ENCODE data around the gene PTPN9. TPM values are rescaled to one million over a fixed set of nuclear protein-coding genes. Genes with fewer than 3 reads are reported as not detected.
A peak's percentile ranks its signal among the peaks of the same experiment; 100 is the strongest.

The PTPN9 gene
- 10 to 100 TPM; 19.6 to 20.9 TPM for total RNA-seq

DNA sequence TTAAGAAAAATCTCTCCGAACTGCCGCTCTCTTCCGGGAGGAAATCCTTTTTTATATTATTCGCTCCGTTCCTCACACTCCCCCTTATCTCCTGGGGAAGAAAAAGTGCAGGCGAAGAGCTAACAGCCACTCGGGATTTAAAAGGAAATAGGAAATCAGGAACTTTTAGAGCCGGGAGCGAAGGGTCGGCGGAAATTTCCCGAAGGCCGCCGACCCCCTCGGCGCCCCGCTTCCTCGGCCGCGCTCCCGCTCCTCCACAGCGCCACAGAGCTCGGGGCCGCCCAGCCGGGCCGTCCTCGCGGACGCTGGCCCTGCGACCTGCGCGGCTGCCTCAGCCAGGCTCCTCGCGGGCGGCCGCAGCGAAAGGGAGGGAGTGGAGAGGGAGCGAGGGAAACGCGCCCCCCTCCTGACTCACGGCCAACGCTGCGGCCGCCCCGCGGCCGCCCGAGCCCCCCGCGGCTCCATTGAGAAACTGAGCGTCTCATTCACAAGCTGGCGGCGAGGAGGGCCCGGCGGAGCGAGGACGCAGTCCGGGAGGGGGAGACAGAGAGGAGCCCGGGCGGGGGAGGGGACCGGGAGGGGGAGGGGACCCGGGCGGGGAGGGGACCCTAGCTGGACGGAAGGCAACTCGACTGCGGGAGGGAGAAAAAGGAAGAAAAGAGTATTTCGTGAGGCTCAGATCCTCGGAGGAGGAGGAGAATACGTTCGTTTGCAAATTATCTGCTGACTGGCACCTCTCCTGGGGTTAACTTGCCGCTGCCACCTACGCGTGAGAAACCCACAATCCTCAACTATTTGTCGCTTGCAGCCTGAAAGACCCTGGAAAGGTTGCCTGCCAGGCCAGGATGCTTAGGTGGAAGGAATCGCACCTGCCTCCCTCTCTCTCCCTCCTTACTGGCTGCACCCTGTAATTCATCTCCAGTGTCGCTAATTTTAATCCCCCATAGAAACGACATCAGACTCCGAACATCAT lies at the start of gene PTPN9:
PTPN9 (minus strand) TSS at position 368 of the 973 bp plus-strand sequence. CDS start 539 bp downstream, outside the sequence.
- DNase-seq (ENCODE audit: low spot score) (peak; percentile 9), ATAC-seq (ENCODE audit: insufficient number of reproducible peaks, low FRiP score, low read depth) (peak; percentile 68)
- no peaks in the 10 kb centered on the region for H3K36me3 ChIP-seq
- peaks cover 13 to 24% of the 10 kb centered on the region in 2 donors for H3K4me1 ChIP-seq (ENCODE audit: control insufficient read depth in 1 of 2, low read depth in 2 of 2)
- TF ChIP-seq, protein P1, sequence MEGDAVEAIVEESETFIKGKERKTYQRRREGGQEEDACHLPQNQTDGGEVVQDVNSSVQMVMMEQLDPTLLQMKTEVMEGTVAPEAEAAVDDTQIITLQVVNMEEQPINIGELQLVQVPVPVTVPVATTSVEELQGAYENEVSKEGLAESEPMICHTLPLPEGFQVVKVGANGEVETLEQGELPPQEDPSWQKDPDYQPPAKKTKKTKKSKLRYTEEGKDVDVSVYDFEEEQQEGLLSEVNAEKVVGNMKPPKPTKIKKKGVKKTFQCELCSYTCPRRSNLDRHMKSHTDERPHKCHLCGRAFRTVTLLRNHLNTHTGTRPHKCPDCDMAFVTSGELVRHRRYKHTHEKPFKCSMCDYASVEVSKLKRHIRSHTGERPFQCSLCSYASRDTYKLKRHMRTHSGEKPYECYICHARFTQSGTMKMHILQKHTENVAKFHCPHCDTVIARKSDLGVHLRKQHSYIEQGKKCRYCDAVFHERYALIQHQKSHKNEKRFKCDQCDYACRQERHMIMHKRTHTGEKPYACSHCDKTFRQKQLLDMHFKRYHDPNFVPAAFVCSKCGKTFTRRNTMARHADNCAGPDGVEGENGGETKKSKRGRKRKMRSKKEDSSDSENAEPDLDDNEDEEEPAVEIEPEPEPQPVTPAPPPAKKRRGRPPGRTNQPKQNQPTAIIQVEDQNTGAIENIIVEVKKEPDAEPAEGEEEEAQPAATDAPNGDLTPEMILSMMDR (IDR thresholded peaks at IDR 0.05) = peak; percentile 60
- H3K27me3 ChIP-seq (replicated peaks; ENCODE audit: insufficient read depth) = no peaks in the 10 kb centered on the region
- H3K4me3 ChIP-seq = peak within 1 kb of the TSS; percentile 99
- H3K27ac ChIP-seq = peak within 1 kb of the TSS; percentile 81 to 95
- no peaks in the 10 kb centered on the region for H3K9me3 ChIP-seq

DNA sequence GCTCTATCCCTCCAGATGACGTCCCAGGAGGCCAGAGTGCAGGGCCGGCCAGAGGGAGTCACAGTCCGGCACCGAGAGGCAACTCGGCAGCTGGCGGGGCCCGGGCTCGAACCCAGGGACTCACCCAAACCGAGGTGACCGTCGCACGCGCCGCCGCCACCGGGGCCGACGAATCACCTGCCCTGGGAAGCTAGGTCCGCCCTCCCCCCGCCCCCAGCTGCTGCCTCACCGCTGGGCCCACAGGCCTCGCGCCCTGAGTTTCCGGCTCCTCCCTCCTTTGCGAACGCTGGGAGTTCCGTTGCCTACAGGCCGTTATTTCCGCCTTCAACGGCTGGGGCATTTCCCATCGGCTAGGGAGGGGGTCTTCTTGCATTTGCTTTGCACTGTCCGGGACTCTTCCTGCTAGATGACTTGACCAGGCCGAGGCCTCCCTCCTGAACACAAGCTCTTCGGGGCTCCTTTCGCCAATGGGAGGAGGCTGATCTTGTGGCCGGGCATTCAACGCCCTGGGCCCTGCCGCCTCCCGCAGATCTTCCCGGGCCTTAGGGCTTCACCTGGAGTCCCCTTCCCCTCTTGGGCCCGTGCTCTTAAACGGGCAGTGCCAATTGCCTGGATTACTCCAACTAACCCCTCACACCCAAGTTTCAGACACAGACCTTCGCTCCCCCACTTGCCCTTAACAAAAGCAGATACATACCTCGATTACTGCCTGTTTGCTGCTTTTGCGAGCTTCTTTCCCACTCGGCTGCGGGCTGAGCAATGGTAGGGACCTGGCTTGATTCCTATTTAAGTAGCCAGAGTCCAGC lies 46.6 kb upstream of the PTPN9 start, which contains the start of gene SNUPN:
SNUPN (minus strand) TSS at position 184 of the 806 bp plus-strand sequence. CDS start 4,674 bp downstream, outside the sequence.
- no peaks in the 10 kb centered on the region for H3K9me3 ChIP-seq
- DNase-seq (ENCODE audit: low spot score) (peak; percentile 74), ATAC-seq (ENCODE audit: insufficient number of reproducible peaks, low FRiP score, low read depth) (peak; percentile 87)
- H3K36me3 ChIP-seq = no peaks in the 10 kb centered on the region
- TF ChIP-seq, protein P1 (IDR thresholded peaks at IDR 0.05) = no peak
- no peaks in the 10 kb centered on the region for H3K27me3 ChIP-seq (replicated peaks; ENCODE audit: insufficient read depth)
- H3K27ac ChIP-seq = peak within 1 kb of the TSS; percentile 93 to 99
- peaks cover 9 to 21% of the 10 kb centered on the region in 2 donors for H3K4me1 ChIP-seq (ENCODE audit: control insufficient read depth in 1 of 2, low read depth in 2 of 2)
- peak within 1 kb of the TSS; percentile 100 for H3K4me3 ChIP-seq

DNA sequence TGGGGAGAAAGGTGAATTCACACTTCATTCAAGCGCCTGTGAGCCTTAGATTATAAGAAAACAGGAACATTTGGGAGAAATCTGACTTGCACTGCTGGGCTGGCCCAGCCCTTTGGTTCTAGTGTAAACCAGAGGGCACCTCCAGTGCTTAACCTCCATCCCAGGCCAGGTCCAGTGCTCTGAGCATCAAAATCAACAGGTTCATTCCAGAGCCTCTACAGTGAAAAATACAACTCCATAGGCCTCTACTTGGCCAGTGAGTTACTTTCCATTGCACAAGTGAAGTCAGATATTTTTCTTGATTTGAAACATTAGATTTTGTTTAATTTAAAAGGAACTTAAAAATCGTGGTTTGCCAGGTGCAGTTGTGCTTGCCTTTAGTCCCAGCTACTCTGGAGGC lies 43.4 kb upstream of the PTPN9 start:
- H3K27me3 ChIP-seq (replicated peaks; ENCODE audit: insufficient read depth) = no peaks in the 10 kb centered on the region
- peaks cover 6% of the 10 kb centered on the region for H3K36me3 ChIP-seq
- no peak overlapping the region for H3K27ac ChIP-seq
- ATAC-seq (ENCODE audit: insufficient number of reproducible peaks, low FRiP score, low read depth) (no peak), DNase-seq (ENCODE audit: low spot score) (no peak)
- peaks cover 20 to 33% of the 10 kb centered on the region in 2 donors for H3K4me1 ChIP-seq (ENCODE audit: control insufficient read depth in 1 of 2, low read depth in 2 of 2)
- H3K4me3 ChIP-seq = no peak overlapping the region
- TF ChIP-seq, protein P1 (IDR thresholded peaks at IDR 0.05) = no peak
- H3K9me3 ChIP-seq = no peaks in the 10 kb centered on the region

DNA sequence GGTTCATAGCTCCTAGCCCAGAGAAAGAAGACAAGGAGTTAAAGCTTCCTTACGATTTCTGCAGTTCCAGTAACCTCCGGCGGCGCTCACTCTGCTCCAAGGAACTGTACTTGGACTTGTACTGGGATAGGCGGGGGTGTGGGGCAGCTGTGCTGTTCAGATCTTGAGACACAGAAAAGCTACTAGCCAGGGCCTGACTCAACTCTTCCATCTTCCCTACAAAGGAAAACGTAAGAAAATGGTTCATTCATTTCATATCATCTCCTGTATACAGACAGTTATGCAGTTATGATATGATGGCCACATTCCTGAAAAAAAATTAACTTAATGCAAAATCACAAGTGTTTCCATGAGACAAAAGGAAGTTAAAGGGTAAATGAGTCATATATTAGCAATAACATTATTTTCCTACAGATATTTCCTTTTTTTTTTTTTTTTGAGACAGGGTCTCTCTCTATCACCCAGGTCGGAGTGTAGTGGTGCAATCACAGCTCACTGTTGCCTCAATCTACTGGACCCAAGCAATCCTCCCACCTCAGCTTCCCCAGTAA lies 41.8 kb upstream of the PTPN9 start:
- H3K27me3 ChIP-seq (replicated peaks; ENCODE audit: insufficient read depth) = no peaks in the 10 kb centered on the region
- peak overlapping the region; percentile 75 to 83 for H3K27ac ChIP-seq
- ATAC-seq (ENCODE audit: insufficient number of reproducible peaks, low FRiP score, low read depth) = peak; percentile 42
- peak; percentile 79 for DNase-seq (ENCODE audit: low spot score)
- H3K4me1 ChIP-seq (ENCODE audit: control insufficient read depth in 1 of 2, low read depth in 2 of 2) = peaks cover 20 to 28% of the 10 kb centered on the region in 2 donors
- TF ChIP-seq, protein P1 (IDR thresholded peaks at IDR 0.05) = peak; percentile 64
- no peaks in the 10 kb centered on the region for H3K9me3 ChIP-seq
- H3K4me3 ChIP-seq = peak overlapping the region; percentile 66
- H3K36me3 ChIP-seq = peaks cover 22% of the 10 kb centered on the region

All from thoracic aorta (tissue), 2 donors.